Activated T-helper 2 cell treated with anti-CD3 and anti-CD28 coated beads, Interferon-gamma antibody, Interleukin-2, Interleukin-4, amounts not matched to agents 10 μg/mL and 5 μg/mL and 100 μg/mL, durations not matched to agents 14 hours and 24 hours and 36 hours (primary cell): ENCODE results near the gene EHF. TPM values are rescaled to one million over a fixed set of nuclear protein-coding genes. Genes with fewer than 3 reads are reported as not detected.

Source experiments
- total RNA-seq: library from RNA; stranded (reverse); gene quantifications from 2 replicates; pipeline ENCODE4 v1.2.3, GENCODE V29; 2022

Gene EHF
- total RNA-seq, 1 donor from 2014 or later = not detected

Other genes starting within 250 kb of the EHF start
- 31.8 and 33.1 TPM in 2 replicates for gene CAT, start 182.2 kb upstream of the EHF start, total RNA-seq
- not detected in 2 replicates for gene ELF5, start 107.3 kb upstream of the EHF start, total RNA-seq